LNCaP clone FGC (cell line): Measurements from ENCODE around the gene NT5DC3.

Experiments
- DNase-seq: peaks from one replicate; pipeline ENCODE4 v3.0.0-alpha.2; 2011; ENCODE audit warnings: low read depth
- H3K4me3 ChIP-seq: 2 replicates; pipeline ENCODE4 v1.5.1; 2011; ENCODE audit warnings: mild to moderate bottlenecking, low read depth, low read length, control low read depth
- CTCF ChIP-seq: IDR thresholded peaks from 2 replicates; pipeline ENCODE4 v1.5.1; 2012; ENCODE audit warnings: mild to moderate bottlenecking; ENCODE audit not compliant: control insufficient read depth, insufficient read depth; ENCODE audit errors: extremely low read depth

Gene NT5DC3

GRCh38 chr12:103833095-103833775, 7.8 kb downstream of the NT5DC3 start:
- no peak for DNase-seq
- no peak for TF ChIP-seq CTCF
- no peak overlapping the region for H3K4me3 ChIP-seq

DNA sequence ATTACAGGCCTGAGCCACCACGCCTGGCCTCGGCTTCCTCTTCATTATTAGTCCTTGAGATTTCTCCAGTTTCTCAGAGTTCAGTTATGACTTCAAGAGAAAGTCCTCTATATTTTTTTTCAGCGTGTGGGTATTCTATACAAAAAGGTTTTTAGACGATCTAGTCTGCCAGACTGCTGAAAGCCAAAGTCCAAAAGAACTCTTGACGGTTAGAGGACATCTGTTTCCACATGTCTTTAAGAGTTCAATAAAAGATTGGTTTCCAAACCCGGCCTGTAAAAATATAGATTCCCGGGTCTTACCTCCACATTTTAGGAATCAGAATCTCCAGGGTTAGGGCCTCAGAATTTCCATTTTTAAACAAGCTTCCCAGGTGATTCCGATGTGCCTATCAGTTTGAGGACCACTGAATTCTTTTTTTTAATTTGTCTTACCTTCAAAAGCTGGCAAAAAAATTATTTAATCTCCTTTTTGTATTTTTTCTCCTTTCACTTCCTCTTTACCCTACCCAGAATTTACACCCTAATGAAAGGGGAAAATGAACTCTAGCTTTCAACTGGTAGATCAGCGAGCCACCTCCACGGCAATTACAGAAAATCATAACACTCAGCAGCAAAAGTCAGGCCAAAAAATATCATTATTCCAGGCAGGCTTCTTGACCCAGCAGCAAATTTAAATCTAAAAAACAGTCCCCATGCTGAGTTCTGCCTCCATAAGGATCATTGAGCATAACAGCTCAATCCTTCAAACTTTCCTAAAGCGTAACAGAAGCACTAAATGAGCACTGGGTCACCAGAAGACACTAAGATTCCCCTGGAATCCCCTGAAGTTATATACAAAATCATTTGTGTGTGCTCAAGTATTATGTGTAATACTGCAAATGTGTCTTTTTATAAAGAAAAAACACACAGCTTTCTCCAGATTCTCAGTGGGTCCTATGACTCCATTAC, 8.7 kb downstream of the NT5DC3 start:
- DNase-seq = no peak

GRCh38 chr12:103830730-103831320, 10.2 kb downstream of the NT5DC3 start:
- TF ChIP-seq CTCF = no peak
- DNase-seq = no peak
- no peak overlapping the region for H3K4me3 ChIP-seq

More for the DNA sequence above, 8.7 kb downstream of the NT5DC3 start:
- no peak for TF ChIP-seq CTCF
- H3K4me3 ChIP-seq = no peak overlapping the region

DNA sequence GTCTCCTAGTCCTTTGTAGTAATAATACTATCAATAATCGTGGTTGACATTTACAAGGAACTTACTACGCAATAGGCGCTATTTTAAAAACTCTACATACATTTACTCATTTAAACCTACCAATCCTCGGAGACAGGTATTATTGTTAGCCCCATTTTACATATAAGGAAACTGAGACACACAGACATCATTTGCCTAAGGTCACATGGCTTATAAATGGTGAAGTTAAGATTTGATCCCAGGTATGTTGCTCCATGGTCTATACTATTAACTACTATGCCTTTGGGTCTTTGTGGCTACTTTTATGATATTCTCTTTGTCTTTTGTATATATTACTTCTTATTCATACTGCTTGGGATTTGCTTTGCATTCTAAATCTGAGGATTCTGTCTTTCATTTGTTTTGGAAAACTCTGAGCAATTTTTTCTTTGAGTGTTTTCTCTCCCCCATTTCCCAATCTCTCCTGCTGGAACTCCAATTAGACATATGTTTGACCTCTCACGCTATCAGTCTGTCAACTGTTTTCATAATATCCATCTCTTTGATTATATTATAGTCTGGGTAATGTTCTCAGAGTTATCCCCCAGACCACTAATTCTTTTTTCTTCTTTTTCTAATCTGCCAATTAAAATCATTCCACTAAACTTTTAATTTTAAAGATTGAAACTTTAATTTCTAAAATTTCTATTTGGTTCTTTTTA, 10.9 kb downstream of the NT5DC3 start:
- no peak overlapping the region for H3K4me3 ChIP-seq
- TF ChIP-seq CTCF = no peak
- DNase-seq = no peak

DNA sequence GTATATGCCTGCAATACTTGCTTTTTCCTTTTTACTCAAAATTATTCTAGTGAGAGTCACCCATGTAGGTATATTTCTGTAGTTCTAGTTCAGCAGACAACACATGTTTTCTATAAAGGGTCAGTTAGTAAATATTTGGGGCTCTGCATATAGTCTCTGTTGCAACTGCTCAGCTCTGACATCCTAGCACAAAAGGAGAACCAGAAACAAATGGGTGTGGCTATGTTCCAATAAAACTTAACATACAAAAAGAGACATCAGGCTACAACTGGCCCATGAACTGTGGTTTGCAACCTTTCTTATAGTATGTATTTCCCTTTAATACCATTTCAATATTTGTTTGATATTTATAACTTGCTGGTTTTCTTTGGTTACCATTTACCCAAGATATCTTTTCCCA, 11.9 kb downstream of the NT5DC3 start:
- TF ChIP-seq CTCF = no peak

DNA sequence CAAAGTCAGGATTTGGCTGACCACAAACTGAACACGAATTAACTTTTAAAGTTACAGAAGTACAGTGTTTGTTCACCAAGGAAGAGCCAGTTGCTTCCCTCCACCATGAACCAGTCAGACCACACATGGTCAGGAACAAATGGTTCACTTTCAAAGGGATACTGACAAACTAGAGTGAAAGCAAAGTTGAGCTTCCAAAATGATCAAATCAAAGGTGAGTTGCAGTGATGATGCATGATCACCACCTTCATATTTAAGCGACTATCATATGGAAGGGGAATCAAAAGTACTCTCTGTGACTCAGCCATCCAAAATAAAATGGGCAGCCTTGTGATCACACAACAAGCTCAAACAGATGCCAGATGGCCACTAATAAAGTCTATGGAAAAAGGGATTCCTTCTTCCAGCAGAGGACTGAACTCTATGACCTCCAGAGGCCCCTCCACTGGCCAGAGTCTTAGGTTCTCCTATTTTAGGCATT, 13.1 kb downstream of the NT5DC3 start:
- DNase-seq = no peak
- no peak for TF ChIP-seq CTCF
- no peak overlapping the region for H3K4me3 ChIP-seq

More for the DNA sequence above, 11.9 kb downstream of the NT5DC3 start:
- DNase-seq = no peak
- no peak overlapping the region for H3K4me3 ChIP-seq
